Fibroblast of skin of left biceps (primary cell): ENCODE measurements around the gene TOP2A.

ENCODE experiments used
- DNase-seq, 2 experiments: peaks; one replicate each; pipeline ENCODE4 v3.0.0-alpha.2; 2013; ENCODE audit warnings: low read depth in 2 of 2

The TOP2A gene

DNA sequence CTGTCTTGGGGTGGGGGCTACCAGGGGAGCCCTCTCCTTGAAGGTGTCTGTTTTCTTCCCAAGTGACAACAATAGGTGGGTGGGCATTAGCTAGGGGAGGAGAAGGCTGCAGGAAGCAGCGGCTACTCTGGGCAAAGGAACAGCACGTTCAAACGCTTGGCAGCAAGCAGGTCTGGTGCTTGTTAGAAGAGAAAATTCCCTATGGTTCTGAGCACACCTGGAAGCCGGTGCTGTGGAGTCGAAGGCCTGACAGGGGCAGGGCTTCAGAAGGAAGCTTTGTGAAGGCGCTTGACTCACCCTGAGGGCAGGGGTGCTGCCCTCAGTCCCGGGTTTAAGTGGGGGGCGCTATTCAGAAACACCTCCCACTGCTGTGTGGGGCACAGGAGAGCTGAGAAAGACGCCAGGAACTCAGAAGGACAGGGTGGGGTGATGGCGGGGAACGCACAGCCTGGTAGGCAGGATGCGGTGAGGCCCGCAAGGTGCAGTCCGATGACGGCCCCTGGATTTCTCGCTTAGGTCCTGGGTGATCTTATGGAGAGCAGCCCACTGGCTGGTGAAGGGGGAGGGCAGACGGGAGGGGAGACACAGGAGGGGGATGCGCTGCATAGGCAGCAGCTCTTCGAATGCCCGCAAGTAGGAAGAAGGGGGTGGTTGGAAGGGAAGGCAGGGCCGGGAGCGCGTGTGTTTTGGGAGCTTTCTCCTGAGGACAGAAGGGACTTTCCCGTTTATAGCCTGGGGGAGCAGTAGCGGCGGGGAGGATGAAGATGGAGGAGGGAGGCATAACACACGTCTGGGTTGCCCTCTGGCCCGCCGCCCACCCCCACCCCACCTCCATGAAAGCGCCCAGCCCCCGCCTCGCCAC is 56.4 kb downstream of the TOP2A start:
- no peak for DNase-seq

DNA sequence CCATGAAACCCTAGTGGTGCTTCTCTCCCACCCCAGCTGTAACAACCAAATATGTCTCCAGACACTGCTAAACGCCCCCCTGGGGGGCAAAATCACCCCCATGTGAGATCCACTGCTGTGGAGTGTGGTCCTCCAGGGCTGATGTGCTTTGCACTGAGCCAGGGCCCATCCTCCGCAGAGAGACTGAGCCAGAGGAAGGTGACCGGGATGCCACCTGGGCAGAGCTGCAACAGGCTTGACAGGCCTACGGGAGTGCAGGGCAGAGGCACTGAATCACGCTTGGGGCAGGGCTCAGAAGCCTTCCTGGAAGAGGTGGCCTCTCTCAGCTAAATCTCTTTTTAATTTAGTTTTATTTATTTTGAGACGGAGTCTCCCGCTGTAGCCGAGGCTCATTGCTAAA is 57.6 kb downstream of the TOP2A start:
- DNase-seq = no peak

DNA sequence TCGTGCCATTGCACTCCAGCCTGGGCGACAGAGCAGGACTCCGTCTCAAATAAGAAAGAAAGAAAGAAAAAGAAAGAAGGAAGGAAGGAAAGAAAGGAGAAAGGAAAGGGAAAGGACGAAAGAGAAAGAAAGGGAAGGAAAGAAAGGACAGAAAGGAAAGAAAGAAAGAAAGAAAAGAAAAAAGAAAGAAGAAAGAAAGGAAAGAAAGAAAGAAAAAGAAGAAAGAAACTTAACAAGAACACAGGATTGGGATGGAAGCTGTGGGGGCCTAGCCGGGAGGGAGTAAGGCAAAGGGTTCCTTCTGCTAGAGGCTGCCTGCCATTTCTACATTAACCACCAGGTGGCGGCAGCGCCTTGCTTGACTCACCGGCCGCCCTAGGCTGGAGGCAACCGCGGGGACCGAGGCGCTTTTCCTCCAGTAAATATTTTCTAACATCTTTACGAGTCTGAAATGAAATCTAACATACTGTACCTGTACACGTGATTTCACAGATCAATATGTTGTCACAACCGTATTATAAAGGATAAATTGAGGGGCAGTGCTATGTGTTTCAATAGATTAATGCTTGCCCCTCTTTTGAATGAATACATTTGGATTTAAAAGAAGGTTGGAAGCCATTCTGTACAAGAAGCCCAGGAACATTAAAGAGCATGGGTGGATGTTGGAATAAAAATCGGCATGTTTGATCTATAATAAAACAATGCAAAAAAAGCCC is 59.2 kb downstream of the TOP2A start:
- peak in 1 of 2 experiments; percentile 40 for DNase-seq

DNA sequence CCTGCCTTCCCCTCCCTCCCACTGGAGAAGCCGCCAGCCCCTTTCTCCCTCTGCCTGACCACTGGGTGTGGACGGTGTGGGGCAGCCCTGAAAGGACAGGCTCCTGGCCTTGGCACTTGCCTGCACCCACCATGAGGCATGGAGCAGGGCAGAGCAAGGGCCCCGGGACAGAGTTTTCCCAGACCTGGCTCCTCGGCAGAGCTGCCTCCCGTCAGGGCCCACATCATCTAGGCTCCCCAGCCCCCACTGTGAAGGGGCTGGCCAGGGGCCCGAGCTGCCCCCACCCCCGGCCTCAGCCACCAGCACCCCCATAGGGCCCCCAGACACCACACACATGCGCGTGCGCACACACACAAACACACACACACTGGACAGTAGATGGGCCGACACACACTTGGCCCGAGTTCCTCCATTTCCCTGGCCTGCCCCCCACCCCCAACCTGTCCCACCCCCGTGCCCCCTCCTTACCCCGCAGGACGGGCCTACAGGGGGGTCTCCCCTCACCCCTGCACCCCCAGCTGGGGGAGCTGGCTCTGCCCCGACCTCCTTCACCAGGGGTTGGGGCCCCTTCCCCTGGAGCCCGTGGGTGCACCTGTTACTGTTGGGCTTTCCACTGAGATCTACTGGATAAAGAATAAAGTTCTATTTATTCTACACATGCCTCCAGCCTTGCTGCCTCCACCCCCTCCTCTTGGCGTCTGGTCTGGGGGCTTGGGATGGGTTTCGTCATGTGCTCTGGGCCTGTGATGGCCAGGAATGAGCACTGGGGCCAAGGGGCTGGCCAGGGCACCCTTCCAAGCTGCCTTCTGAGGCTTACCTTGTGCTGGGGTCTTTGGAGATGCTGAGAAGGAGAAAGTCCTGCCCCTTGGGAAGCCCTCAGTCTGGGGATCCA is 60.5 kb downstream of the TOP2A start:
- no peak for DNase-seq

DNA sequence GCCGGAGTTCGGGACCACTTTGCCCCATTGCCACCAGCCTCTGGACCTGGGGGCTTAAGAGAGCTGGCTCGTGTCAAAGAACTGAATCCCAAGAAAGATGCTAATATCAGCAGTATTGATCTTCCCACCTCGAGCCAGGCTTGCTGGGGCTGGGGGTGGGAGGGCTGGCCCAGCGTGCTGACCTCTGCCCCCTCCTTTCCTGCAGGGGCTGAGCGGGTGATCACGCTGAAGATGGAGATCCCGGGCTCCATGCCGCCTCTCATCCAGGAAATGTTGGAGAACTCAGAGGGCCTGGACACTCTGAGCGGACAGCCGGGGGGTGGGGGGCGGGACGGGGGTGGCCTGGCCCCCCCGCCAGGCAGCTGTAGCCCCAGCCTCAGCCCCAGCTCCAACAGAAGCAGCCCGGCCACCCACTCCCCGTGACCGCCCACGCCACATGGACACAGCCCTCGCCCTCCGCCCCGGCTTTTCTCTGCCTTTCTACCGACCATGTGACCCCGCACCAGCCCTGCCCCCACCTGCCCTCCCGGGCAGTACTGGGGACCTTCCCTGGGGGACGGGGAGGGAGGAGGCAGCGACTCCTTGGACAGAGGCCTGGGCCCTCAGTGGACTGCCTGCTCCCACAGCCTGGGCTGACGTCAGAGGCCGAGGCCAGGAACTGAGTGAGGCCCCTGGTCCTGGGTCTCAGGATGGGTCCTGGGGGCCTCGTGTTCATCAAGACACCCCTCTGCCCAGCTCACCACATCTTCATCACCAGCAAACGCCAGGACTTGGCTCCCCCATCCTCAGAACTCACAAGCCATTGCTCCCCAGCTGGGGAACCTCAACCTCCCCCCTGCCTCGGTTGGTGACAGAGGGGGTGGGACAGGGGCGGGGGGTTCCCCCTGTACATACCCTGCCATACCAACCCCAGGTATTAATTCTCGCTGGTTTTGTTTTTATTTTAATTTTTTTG is 61.6 kb downstream of the TOP2A start:
- no peak for DNase-seq

DNA sequence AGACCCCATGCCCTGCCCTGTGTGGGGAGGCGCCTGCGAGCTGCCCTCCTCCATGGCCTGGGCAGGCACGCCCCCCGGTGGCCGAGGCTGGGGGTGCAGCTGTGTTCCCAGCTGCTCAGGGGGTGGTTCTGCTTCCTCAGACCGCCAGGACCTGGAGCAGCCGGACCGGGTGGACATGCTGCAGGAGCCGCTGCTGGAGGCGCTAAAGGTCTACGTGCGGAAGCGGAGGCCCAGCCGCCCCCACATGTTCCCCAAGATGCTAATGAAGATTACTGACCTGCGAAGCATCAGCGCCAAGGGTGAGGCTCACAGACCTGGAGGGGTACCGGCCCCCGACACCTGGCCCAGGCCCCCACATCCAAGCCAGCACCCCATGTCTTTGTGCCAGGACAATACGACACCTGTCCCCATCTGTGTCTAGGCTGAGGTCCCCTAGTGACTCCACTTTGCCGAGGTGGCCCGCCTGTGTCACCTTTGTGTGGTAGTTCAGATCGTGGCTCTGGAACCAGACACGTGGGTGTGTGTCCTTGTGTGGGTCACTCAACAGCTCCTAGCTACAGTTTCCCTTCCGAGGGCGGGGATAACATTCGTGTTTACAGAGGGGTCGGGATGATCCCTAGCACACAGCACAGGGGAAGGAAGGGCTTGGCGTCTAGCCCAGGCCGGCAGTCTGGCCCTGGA is 62.4 kb downstream of the TOP2A start:
- DNase-seq = no peak

DNA sequence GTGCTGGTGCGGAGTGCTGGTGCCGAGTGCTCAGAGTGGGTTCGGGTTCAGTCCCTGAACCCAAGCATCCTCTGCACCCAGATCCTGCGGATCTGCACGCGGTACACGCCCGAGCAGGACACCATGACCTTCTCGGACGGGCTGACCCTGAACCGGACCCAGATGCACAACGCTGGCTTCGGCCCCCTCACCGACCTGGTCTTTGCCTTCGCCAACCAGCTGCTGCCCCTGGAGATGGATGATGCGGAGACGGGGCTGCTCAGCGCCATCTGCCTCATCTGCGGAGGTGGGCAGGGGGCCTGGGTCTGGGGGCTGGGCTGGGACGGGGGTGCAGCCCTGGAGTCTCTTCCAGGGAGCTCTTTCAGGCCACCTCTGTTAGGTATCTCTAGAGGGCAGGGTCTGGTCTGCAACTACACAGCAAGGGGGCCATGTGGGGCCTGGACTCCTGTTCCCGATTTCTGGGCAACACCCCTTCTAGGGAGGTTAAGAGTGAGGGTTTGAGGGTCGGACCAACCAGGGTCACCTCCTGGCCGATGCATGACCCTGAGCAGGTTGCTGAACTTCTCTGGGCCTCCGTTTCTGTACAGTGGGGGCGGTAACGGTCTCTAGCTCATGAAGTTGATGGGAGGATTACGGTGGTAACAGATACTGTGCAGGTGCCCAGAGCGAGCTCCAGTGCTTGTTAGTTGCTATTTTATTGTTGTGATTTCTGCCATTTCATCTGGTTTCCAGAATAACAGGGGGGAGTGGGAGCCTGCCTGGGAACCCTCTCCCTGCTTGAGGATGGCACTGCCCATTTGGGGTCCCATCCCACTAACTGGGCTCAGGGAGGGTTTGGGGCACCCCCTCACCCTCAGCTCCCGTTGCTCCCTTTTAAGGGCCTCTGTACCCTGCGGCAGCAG is 63.2 kb downstream of the TOP2A start:
- no peak for DNase-seq

DNA sequence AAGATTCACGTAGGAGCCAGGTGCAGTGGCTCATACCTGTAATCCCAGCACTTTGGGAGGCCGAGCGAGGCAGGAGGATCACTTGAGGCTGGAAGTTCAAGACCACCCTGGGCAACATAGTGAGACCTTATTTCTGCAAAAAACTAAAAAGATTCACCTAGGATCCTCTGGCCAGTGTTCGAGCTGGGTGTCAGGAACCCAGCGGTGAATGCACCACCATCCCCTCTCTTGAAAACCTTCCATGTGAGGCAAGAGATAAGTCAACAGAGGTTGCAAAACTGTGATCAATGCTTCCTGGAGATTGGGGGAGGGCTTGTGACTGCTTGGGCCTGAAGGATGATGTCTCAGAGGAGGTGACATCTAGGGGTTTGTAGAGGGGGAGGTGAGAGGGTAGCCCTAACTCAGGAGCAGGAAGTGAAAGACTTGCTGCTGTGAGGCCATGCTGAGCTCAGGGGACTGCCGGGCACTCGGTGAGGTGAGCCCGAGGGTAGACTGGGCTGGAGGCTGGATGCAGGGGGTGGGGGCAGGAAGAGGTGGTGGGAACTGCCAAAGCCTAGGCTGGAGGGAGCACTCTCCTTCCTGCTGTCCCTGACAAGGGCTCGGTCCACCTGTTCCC is 64.8 kb downstream of the TOP2A start:
- DNase-seq = no peak

DNA sequence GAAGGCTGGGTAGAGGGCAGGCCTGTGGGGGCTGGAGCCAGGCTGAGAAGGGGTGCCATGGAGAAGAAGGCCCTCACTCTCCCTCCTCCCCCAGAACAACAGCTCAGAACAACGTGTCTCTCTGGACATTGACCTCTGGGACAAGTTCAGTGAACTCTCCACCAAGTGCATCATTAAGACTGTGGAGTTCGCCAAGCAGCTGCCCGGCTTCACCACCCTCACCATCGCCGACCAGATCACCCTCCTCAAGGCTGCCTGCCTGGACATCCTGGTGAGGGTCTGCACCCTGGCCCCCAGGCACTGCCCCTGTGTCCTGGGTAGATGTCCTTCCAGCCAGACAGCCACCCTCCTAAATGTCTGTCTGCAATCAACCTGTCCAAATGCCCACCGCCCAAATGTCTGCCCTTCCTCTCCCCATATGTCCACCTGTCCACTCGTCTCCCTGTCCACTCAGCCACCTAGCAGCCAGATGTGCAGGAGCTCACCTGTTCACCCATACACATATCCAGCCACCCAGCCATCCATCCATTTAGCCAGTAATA is 65.4 kb downstream of the TOP2A start:
- no peak for DNase-seq

DNA sequence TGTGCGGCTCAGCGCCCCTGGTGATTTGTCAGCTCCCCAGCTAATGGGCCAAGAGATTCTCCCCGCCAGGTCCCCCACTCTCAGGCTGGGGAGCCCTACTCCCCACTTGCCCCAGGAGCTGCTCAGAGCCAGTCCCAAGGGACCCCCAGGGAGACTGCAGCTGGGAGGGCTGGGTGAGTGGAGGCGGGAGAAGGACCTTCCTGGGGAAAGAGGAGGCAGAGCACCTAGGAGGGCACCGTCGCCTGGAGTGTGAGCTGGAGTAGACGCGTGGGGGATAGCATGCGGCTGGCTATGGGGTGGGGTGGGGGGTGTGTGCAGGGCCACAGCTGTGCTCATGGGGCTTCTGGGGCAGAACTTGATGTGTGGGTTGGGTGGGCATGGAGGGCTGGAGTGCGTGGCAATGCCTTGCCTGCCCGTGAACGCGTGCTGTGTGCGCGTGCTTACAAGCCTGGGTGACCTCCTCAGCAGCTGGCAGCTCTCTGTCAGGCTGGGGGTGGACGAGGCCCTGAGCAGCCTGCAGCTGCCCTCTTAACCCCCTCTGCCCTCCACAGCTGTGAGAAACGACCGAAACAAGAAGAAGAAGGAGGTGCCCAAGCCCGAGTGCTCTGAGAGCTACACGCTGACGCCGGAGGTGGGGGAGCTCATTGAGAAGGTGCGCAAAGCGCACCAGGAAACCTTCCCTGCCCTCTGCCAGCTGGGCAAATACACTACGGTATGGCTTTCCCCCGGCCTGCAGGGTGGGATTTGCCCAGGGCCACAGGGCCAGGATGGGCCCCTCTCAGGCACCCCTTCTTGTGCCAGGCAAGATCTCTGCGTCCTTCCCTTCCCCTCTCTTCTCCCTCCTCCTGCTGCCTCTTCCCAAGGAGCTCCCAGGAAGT is 66.1 kb downstream of the TOP2A start:
- no peak for DNase-seq

DNA sequence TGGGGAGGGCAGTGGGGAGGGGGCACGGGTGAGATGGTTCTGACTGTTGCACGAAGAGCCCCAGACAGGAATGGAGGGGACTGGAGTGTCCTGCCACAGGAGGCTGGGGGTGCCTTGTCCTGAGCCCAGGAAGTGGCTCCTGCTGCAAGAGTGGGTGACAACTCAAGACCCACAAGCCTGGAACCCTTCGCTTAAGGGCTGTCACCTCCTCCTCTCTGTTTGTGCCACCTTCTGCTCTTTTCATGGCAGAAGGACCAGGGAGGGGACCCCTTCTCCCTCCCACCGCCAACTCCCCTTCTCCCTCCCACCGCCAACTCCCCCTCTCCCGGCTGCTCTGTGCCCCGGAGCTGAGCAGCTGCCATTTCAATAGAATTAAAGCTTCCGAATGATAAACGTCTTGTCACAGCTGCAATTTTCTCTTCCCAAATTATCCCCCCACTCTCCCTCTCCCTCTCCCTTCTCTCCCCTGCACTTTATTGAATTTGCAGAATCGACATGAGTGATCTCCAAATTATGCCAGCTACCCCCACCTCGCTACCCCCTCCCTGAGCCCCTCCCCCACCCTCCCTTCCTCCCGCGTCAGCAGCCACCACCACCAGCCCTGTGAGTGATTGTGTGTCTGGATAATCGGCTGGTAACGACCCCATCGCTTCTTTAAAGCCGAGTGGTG is 66.9 kb downstream of the TOP2A start:
- DNase-seq = no peak

DNA sequence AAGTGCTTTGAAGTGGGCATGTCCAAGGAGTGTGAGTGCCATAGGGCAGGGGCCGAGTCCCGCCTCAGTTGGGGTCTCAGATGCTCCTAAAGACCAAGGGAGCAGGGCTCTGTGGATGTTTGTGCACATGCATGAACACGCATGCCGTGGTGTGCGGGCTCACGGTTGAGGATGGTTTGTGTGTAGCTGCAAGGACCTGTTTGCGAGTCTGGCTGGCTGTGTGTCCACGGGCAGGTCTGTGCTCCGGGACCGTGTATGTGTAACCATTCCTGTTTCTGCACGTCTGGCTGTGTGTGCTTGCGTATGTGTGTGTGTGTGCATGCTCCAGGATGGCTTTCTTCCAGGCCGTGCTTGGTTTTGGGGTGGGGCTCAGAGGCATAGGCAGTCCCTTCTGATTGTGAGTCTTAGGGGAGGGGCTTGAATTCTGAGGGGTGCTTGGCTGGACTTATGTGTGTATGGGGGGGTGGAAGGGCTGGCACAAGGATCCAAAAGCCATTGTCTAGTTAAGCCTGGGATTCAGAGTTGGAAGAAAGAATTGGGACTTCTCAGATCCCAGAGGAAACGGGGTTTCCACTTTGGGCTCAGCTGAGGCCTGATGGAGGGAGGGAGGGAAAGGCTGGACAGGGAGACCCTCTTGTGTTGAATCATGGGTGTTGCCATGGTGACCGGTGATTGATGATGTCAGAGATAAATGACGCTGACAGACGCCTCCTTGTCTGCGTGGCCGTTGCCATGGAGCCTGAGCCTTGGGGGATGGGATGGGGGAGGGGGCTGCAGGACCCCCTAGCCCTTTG is 67.6 kb downstream of the TOP2A start:
- no peak for DNase-seq

DNA sequence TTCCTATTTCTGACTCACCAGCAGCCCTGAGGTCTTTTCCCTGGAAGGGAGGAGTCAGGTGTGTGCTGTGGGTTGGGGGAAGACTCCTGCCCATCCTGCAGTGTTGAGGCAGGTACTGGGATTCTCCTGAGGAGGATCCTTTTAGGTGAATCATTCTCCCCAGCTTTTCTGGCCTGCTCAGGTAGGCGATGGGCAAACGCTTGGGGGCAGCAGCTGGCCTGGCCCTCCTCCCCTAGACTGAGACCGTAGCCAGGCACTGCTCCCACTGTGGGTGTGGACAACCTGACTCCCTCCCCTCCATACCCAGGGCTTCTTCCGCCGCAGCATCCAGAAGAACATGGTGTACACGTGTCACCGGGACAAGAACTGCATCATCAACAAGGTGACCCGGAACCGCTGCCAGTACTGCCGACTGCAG is 68.2 kb downstream of the TOP2A start:
- no peak for DNase-seq

DNA sequence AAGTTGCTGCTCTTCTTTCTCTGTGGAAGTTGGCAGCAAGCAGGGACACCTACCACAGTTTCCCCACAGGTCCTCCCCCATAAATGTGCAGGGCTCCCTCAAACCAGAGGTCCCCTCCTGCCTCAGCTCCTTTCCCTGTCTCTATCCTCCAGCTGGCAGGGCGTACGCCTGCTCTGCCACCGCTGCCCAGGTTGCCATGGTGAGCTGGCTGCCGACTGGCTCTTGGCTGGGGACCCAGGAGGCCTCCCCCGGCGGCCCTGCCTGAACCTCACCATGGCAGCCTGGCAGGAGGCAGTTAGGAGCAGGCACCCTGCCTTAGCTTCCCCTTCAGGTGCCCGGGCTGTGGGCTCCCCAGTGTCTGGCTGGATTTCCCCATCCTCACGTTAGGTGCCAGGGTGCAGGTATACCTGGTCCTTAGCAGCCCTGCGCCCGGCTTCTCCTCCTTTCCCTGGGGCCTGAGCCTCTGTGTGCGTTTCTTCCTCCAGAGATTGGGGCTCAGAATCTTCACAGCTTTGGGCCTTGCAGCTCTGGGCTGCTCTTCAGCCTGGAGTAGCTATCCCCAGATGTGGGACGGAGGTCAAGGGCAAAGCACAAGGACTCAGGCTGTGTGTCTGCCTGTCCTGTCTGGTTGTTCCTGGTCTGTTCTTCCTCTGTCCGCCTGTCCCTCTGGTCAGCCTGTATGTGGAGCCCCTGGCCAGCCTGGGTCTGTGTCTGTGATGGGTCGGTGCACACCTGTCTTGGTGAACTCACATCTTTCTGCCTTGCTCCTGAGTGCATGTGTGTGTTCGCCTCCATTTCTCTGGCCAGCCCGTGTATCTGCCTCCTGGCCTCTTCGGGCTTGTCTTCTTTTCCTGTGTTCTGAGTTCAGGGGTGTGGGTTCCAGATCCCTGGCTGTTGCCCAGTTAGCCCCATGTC is 68.9 kb downstream of the TOP2A start:
- no peak for DNase-seq

DNA sequence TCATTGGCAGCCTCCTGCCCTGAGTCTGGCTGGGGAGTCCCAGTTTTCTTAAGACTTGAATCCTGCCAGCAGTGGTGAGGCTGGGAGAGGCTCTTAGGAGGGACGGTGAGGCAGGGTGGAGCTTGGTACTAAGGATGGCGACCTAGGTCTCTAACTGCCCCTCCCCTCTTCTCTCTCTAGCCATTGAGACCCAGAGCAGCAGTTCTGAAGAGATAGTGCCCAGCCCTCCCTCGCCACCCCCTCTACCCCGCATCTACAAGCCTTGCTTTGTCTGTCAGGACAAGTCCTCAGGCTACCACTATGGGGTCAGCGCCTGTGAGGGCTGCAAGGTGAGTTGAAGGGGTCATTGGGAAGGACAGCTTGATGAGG is 69.6 kb downstream of the TOP2A start:
- DNase-seq = no peak
